NCI-H446 (cell line): ENCODE results near the gene CAND2.
A peak's percentile ranks its signal among the peaks of the same experiment; 100 is the strongest.
"Not testable (repeated sequence)": the region's sequence is repeated elsewhere in the genome, so short reads cannot be mapped to it uniquely, and the experiment has no call there.

Experiments used
- DNase-seq, 2 experiments: peaks; one replicate each; lab custom pipeline; 2025; lab: John Stamatoyannopoulos, UW

The CAND2 gene

DNA sequence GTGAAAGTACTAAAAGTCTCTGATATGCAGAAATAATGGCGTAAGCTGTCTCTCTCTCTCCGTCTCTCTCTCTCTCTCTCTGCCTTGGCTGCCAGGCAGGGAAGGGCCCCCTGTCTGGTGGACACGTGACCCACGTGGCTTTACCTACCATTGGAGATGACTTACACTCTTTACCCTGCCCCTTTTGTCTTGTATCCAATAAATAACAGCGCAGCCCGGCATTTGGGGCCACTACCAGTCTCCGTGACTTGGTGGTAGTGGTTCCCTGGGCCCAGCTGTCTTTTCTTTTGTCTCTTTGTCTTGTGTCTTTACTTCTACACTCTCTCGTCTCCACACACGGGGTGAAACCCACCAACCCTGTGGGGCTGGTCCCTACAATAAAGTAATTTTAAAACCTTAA lies 25.2 kb upstream of the CAND2 start:
- no peak for DNase-seq

- no peak for DNase-seq
These were observed 24.0 kb upstream of the CAND2 start for GRCh38 chr3:12772462-12772861.

GRCh38 chr3:12773030-12773709 lies 23.3 kb upstream of the CAND2 start:
- no peak for DNase-seq

- DNase-seq = peak in 1 of 2 experiments; percentile 24
These were observed 22.8 kb upstream of the CAND2 start for GRCh38 chr3:12773710-12774086.

DNA sequence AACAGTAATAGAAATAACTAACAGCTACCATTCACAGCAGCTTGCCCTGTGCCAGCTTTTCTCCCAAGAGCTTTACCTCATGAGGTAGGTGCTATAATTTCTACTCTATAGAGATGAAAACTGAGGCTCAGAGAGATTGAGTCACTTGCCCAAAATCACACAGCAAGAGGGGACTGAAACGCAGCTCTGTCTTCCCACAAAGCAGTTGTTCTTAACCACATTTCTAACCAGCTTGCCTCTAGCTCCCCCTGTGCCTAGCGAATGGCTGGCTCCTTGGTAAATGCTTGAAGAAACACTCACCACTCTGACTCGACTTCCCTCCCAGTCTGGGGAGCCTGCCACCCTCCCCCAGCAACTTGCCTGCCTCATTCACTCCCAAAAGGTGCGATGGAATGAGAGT lies 21.9 kb upstream of the CAND2 start:
- DNase-seq = no peak

- DNase-seq = no peak
These were observed 21.3 kb upstream of the CAND2 start for GRCh38 chr3:12775226-12775625.

- DNase-seq = not testable (repeated sequence)
These were observed 20.5 kb upstream of the CAND2 start for GRCh38 chr3:12775970-12776369.

DNA sequence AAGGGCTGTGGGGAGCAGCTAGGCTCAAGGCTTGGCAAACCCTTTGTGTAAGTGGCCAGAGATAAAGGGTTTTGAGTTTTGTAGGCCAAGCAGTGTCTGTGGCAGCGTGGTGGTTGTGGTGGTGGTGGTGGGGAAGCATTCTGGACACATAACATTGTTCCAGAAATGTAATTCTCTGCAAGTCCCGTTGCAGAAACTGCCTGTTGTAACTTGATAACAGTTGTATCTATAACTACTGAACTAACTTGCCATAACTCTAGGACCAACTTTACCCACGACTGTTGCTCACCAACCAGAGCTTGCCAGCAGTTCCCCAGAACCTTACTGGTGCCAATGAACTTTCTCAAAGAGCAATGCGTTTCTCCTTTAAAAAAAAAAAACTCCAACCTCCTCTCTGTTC lies 19.3 kb upstream of the CAND2 start:
- DNase-seq = no peak

DNA sequence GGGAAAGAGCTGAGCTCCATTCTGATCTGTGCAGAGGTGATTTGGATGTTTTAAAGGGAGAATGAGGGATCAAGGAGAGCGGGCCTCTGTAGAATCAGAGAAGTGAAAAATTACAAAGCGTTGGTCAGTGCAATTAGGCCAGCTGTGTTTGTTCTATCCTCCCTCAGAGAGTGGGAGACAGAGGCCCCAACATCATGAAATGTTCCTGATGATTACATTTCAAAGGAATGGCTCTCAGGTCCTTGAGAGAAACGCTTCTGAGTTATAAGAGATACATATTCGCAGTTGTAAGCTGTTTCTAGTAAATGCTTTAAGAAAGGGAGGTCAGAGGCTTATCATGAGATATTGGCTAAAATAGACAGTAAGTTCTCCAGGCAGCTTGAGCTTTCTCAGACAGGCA lies 15.7 kb upstream of the CAND2 start:
- DNase-seq = no peak

GRCh38 chr3:12782172-12782815 lies 14.2 kb upstream of the CAND2 start:
- no peak for DNase-seq

DNA sequence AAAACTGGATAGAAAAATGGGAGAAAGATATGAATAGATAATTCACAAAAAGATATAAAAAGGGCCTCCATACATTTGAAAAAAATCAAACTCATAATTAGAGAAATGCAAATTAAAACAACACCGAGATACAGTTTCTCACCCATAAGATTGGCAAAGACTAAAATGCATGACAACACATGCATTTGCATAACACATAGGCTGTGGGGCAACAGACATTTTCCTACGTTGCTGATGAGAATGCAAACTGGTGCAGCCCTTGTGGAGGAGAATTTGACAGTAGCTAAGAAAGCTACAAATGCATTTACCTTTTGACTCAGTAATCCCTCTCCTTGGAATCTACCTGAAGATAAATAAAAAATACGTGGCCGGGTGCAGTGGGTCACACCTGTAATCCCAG lies 11.4 kb upstream of the CAND2 start:
- DNase-seq = no peak

- peak; percentile 29 to 40 for DNase-seq
These were observed 9.1 kb upstream of the CAND2 start for GRCh38 chr3:12787346-12787745.

- DNase-seq = not testable (repeated sequence)
These were observed 8.4 kb upstream of the CAND2 start for GRCh38 chr3:12787967-12788690.

DNA sequence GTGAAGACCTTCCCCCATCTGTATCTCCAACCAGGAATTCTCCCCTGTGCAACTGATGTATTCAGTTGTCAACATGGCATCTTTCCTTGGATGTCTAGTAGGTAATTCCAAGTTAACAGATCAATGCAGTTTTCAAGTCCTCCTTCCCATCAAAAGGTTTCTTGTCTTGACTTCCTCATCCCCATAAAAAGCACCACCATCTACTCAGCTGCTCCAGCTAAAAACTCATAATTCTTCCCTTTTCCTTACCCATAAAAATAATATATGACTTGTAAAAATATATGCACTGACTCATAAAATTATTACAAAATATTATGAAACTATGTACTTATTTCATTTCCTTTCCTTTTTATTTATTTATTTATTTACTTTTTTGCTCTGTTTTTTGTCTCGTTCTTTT lies 5.0 kb upstream of the CAND2 start:
- DNase-seq = no peak

DNA sequence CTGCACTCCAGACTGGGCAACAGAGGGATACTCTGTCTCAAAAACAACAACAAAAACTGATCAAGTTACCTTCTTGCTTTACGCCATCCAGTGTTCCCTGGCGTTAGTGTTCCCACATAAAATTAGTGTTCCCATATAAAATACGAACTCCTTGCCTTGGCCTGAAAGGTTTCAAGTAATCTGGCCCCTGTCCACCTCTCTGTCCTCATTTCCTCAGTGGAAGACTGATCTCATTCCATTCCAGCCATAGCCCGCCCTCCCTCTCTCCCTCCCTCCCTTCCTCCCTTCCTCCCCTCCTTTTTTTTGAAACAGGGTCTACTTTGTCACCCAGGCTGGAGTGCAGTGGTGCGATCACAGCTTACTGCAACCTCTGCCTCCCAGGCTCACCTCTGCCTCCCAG lies 2.8 kb upstream of the CAND2 start:
- no peak for DNase-seq

GRCh38 chr3:12797124-12797891 lies 828 bp downstream of the CAND2 start:
- no peak for DNase-seq

- DNase-seq = no peak
These were observed 1.5 kb downstream of the CAND2 start for GRCh38 chr3:12797892-12798558.

GRCh38 chr3:12798559-12799179 lies 2.2 kb downstream of the CAND2 start:
- no peak for DNase-seq

- no peak for DNase-seq
These were observed 3.3 kb downstream of the CAND2 start for GRCh38 chr3:12799525-12800440.

DNA sequence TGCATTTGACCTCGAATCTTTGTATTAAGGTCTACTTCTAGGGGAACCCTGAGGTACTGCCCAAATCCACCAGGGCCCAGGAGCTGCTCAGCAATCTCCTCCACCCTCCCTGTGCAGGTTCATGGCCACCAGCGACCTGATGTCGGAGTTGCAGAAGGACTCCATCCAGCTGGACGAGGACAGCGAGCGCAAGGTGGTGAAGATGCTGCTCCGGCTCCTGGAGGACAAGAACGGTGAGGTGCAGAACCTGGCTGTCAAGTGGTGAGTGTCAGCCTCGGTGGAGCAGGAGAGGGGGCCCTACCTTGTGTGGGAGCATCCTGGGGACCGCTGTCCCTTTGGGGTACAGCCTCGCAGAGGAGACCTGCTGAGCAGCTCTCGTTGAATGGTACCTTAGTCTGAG lies 6.9 kb downstream of the CAND2 start:
- DNase-seq = no peak
